Keratinocyte (primary cell): ENCODE data around the gene TRIM51.
"Not testable (repeated sequence)": the region's sequence is repeated elsewhere in the genome, so short reads cannot be mapped to it uniquely, and the experiment has no call there.

Source experiments
- CTCF ChIP-seq, 3 experiments: IDR thresholded peaks in 1 of 3; conservative IDR thresholded peaks in 1 of 3; optimal IDR thresholded peaks in 1 of 3; 2 replicates in 2 of 3; 3 replicates in 1 of 3; pipeline versions ENCODE3 to v1.5.1; 2011; ENCODE audit warnings: low read length in 3 of 3, mild to moderate bottlenecking in 3 of 3, moderate library complexity in 2 of 3, control low read depth in 1 of 3, inconsistent platforms in 1 of 3; ENCODE audit not compliant: insufficient read depth in 2 of 3; ENCODE audit errors: extremely low read depth in 1 of 3
- EZH2 ChIP-seq: IDR thresholded peaks from one replicate; pipeline ENCODE4 v1.6.1; 2012; ENCODE audit warnings: inconsistent platforms, mild to moderate bottlenecking, low read length, moderate library complexity

DNA sequence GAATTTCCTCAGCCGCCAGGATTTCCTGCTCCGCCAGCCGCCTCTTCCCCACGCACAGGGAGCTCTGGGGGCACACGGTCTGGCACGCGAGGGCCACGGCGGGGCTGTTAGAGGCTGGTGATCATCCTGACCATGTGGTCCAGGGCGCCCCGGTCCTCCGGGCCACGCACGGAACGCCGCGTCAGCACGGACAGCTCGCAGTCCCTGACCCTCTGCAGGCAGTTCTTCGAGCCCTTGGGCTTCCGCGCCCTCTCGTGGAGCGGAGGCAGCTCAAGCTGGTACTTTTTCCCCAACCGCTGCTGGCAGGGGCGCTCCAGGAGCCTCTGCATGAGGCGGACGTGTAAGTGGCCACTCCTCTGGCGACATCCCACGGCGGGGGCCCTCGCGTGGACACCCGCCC is 10.0 kb upstream of the TRIM51 start:
- not testable (repeated sequence) for TF ChIP-seq CTCF (optimal IDR thresholded peaks at IDR 0.05 in 1 of 3, IDR thresholded peaks at IDR 0.05 in 1 of 3, conservative IDR thresholded peaks at IDR 0.05 in 1 of 3; ENCODE audit: extremely low read depth in 1 of 3, insufficient read depth in 2 of 3, low read length in 3 of 3); EZH2
